Natural killer cell treated with Interleukin-12 subunit alpha and Interleukin-12 subunit beta and Interleukin-15 and Interleukin-18, amount 100 ng/mL, for 72 hours (primary cell): ENCODE data around the gene LRRC49. TPM values are rescaled to one million over a fixed set of nuclear protein-coding genes. Genes with fewer than 3 reads are reported as not detected.

Source experiments
- ATAC-seq, 2 donors: fragments of 150-1000 bp; cut with Tn5 transposase in 1 of 2; sonication (Bioruptor Pico), chemical (Tn5 transposase) in 1 of 2; 2 replicates each; pipeline ENCODE4 v1.10.0; 2021
- DNase-seq: peaks from one replicate; pipeline ENCODE4 v3.0.0; 2022; ENCODE audit warnings: low spot score
- H3K27ac Mint-ChIP-seq, 2 donors: 1 replicate in 1 of 2; 2 replicates in 1 of 2; pipeline ENCODE4 v1.8.0; 2022; ENCODE audit warnings: mixed read lengths in 2 of 2, mild to moderate bottlenecking in 1 of 2, moderate library complexity in 1 of 2
- H3K27me3 Mint-ChIP-seq, 2 donors: 1 replicate in 1 of 2; 2 replicates in 1 of 2; pipeline ENCODE4 v1.8.0; 2022; ENCODE audit warnings: mixed read lengths in 2 of 2
- H3K36me3 Mint-ChIP-seq: one replicate; pipeline ENCODE4 v1.8.0; 2022; ENCODE audit warnings: mixed read lengths
- H3K4me1 Mint-ChIP-seq, 2 donors: 1 replicate in 1 of 2; 2 replicates in 1 of 2; pipeline ENCODE4 v1.8.0; 2022; ENCODE audit warnings: low read depth in 2 of 2, mixed read lengths in 2 of 2, mild to moderate bottlenecking in 1 of 2
- H3K4me3 Mint-ChIP-seq: one replicate; pipeline ENCODE4 v1.8.0; 2022; ENCODE audit warnings: mixed read lengths
- H3K9me3 Mint-ChIP-seq: 2 replicates; pipeline ENCODE4 v1.8.0; 2022; ENCODE audit warnings: mixed read lengths
- total RNA-seq, 2 donors: library from RNA; stranded (reverse); gene quantifications; one replicate each; pipeline ENCODE4 v1.2.3, GENCODE V29; 2022

LRRC49 gene
- total RNA-seq, 2 donors from 2014 or later = 0.38 to 1.9 TPM

DNA sequence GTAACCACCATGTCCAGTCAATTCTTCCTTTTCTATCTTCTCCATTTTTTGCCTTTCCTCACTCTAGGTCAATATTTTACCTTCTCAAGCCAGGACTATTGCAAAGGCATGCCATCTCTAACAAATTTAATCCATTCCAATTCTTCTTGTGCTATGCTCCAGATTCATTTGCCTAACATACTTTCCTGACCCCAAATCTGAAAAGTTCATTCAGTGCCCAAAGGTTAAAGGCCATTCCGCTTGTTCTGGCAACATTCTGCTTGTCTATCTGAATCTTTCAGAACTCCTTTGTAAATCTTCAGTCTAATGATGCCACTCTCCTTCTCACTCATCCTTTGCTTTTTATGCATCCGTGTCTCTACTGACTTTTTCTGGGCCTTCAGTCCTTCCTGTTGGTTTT is 15.9 kb upstream of the LRRC49 start:
- ATAC-seq = no peak
- no peaks in the 10 kb centered on the region for H3K9me3 Mint-ChIP-seq
- DNase-seq = no peak
- no peak overlapping the region for H3K27ac Mint-ChIP-seq
- H3K4me3 Mint-ChIP-seq = no peak overlapping the region
- H3K36me3 Mint-ChIP-seq = no peaks in the 10 kb centered on the region
- no peaks in the 10 kb centered on the region for H3K4me1 Mint-ChIP-seq
- H3K27me3 Mint-ChIP-seq = peaks cover 43 to 70% of the 10 kb centered on the region in 2 donors

DNA sequence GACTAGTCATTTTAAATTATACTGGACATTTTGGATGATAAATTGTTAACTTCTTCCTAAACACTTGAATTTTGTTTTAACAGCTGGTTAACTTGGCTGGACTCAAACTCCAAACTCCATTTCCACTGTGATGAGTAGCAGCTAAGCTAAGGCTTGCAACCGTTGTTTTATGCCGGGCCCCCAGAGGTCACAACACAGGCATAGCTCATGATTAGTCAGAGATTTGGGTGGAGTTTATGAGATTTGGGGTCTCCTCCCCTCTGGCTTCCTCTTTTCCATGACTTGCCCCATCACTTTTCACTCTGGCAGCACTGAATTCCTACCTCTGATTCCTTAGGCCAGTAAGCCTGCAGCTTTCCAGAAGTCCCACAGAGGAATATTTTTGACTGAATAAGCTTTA is 13.2 kb upstream of the LRRC49 start:
- Mint-ChIP-seq H3K4me3 (no peak overlapping the region), H3K27me3 (peaks cover 32 to 67% of the 10 kb centered on the region in 2 donors), H3K4me1 (no peaks in the 10 kb centered on the region), H3K27ac (no peak overlapping the region), H3K9me3 (no peaks in the 10 kb centered on the region), H3K36me3 (no peaks in the 10 kb centered on the region)
- DNase-seq (no peak), ATAC-seq (no peak)

DNA sequence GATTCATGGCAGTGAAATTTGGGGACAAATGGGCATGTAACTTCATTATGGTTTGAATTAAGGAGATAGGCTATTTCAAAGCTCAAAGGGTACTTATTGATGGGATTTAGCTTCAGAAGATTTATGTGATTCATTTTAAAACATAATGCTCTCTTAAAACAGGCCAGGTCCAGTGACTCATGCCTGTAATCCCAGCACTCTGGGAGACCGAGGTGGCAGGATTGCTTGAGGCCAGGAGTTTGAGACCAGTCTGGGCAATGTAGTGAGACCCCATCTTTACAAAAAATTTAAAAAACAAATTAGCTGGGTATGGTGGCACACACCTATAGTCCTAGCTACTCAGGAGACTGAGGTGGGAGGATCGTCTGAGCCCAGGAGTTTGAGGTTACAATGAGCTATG is 11.8 kb upstream of the LRRC49 start:
- H3K9me3 Mint-ChIP-seq = no peaks in the 10 kb centered on the region
- H3K36me3 Mint-ChIP-seq = no peaks in the 10 kb centered on the region
- H3K4me3 Mint-ChIP-seq = no peak overlapping the region
- H3K4me1 Mint-ChIP-seq = no peaks in the 10 kb centered on the region
- DNase-seq = no peak
- H3K27ac Mint-ChIP-seq = no peak overlapping the region
- ATAC-seq = no peak
- H3K27me3 Mint-ChIP-seq = peaks cover 30 to 65% of the 10 kb centered on the region in 2 donors

DNA sequence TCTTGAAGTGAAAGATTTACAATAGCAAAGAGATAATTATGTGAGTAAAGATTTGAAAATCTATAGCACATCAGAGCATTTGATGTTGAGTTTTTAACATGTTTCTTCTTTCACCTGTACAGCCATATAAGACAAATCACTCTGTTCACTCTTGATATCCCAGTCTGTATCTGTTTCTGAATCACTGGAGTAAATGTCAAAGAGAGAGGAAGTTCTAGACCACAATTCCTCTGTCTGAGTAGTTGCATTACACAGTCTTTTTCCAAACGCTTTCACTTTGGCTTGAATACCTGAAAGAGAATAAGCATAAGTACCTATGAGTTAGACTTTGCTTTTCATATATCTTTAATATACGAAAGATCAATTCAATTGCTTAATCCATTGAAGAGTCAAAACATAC is 10.3 kb upstream of the LRRC49 start:
- Mint-ChIP-seq H3K27me3 (peaks cover 20 to 50% of the 10 kb centered on the region in 2 donors), H3K4me3 (no peak overlapping the region), H3K27ac (no peak overlapping the region), H3K9me3 (no peaks in the 10 kb centered on the region), H3K4me1 (no peaks in the 10 kb centered on the region), H3K36me3 (no peaks in the 10 kb centered on the region)
- no peak for ATAC-seq
- no peak for DNase-seq

DNA sequence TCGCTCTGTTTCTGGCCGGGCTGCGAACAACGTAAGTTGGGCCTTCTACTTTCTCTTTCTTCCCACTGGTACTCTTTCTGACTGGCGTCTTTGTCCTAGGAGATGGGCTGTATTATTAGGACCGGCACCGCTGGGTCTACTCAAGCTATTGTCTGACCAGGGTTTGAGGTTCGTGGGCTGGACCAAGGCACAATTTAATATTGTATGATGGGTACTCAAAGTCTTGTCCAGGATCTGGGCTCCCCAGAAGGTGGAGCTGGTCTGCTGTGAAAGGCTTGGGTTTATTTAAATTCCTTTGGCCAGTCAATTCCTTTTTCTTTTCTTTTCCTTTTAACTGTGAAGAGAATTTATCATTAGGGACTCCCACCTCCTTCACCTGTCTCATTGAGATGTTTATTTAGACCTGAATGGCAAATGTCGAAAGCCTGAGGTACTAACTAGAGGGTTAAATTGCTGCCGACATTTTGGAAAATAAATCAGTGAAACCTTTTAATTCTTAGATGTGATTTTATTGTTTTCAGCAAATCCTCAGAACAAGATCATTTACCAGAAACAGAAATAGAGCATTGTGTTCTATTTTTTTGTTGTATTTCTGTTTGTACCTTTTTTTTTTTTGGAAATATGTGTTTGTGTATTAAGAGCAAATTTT is 410 bp downstream of the LRRC49 start:
- peak in 1 of 2 donors; percentile 21 for ATAC-seq

DNA sequence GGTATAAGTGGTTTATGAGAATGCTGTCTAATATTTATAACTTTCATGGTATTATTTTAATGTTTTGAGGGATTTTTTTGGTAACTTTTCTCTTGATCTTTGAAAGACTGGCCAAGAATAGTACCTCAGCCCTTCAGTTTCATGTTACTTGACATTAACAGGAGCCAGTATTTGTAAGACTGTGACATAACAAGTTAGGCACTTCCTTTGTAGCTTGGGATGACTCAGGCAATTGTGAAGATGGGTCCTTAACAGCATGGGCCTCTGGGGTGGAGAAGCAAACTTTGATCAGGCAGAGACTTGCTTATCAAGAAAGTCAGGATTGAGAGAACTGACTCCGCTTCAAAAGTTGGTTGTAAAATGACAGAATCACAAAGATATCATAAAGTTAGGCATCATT is 9.5 kb downstream of the LRRC49 start:
- no peaks in the 10 kb centered on the region for H3K9me3 Mint-ChIP-seq
- DNase-seq = no peak

More for the DNA sequence above, 410 bp downstream of the LRRC49 start:
- Mint-ChIP-seq H3K36me3 (no peaks in the 10 kb centered on the region), H3K27ac (peak overlapping the region; percentile 69 to 78), H3K4me1 (peaks cover 15 to 17% of the 10 kb centered on the region in 2 donors), H3K27me3 (peaks cover 26 to 36% of the 10 kb centered on the region in 2 donors), H3K9me3 (no peaks in the 10 kb centered on the region), H3K4me3 (peak overlapping the region; percentile 91)
- no peak for DNase-seq

DNA sequence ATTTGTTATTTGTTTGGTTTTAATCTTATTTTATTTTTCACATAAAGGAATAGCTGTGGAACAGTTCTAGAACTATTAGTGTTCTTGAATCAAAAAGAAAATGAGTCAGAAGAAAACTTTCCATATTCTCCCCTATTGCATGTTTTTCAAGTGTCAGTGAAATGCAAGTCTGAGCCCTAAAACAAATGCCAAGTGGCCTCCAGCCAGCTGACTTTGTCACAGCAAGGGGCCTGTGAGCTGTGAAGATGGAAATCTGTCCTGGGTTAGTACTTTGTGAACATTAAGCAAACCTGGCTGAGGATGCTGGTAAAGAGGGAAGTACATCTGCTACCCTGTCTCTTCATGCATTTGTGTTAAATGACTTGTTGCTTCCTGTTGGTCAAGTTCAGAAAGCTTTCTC is 14.2 kb downstream of the LRRC49 start:
- no peak overlapping the region for H3K27ac Mint-ChIP-seq
- peaks cover 11% of the 10 kb centered on the region for H3K36me3 Mint-ChIP-seq
- ATAC-seq = no peak
- DNase-seq = no peak
- no peak overlapping the region for H3K4me3 Mint-ChIP-seq
- H3K27me3 Mint-ChIP-seq = peaks cover 12 to 38% of the 10 kb centered on the region in 2 donors
- H3K9me3 Mint-ChIP-seq = peaks cover 6% of the 10 kb centered on the region
- H3K4me1 Mint-ChIP-seq = no peaks in the 10 kb centered on the region

More for the DNA sequence above, 9.5 kb downstream of the LRRC49 start:
- ATAC-seq = no peak
- Mint-ChIP-seq H3K27me3 (peaks cover 10 to 47% of the 10 kb centered on the region in 2 donors), H3K4me3 (no peak overlapping the region), H3K27ac (no peak overlapping the region), H3K36me3 (no peaks in the 10 kb centered on the region), H3K4me1 (no peaks in the 10 kb centered on the region)

DNA sequence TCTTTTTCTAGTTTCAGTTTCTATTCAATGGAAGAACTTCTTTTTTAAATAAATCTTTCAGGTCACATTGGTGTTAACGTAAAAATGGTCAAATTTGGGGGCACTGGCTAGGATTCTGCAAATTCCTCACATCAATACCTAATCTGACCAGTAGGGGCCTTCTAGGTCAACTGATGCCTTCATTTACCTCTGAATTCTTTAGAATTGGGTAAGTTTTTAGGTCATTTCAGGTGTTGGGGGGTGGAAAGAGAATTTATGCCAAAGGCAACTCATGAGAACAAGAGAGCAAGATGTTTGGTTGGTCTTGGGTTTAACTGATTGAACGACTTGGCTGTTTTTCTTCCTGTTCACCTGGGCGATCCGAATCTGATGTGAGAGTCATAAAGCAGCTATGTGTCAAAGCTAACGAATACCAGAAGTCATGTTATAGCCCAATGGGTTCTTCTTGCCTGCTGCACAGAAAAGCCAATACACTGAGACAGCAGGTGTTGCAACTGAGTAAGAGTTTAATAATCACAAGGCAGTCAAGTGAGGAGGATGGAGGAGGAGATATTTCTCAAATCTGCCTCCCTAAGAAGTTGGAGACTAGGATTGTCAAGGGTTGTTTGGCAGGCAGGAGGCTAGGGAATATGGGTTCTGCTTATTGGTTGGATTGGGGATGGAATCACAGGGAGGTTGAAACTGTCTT is 15.3 kb downstream of the LRRC49 start:
- no peak for DNase-seq
- no peak overlapping the region for H3K27ac Mint-ChIP-seq
- no peaks in the 10 kb centered on the region for H3K4me1 Mint-ChIP-seq
- peaks cover 11% of the 10 kb centered on the region for H3K36me3 Mint-ChIP-seq
- no peak overlapping the region for H3K4me3 Mint-ChIP-seq
- H3K9me3 Mint-ChIP-seq = peaks cover 6% of the 10 kb centered on the region
- H3K27me3 Mint-ChIP-seq = peaks cover 12 to 37% of the 10 kb centered on the region in 2 donors
- ATAC-seq = no peak

DNA sequence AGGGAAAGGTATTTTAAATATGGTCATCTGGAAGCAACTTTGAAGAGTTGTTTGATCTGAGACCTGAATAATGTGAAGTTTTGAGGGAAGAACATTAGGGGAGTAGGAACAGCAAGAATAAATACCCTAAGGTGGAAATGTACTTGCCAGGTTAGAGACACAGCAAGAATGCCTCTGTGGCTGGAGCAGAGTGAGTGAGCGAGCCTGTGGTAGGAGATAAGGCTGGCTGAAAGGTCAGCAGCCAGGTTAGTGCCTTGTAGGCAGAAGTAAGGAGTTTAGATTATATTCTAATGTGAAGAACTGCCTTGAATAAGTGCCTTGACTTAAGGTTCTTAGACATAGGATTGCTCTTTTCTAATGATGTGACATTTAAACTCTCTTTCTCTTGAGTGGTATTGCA is 18.3 kb downstream of the LRRC49 start:
- DNase-seq (no peak), ATAC-seq (no peak)
- peaks cover 18 to 54% of the 10 kb centered on the region in 2 donors for H3K27me3 Mint-ChIP-seq
- no peaks in the 10 kb centered on the region for H3K4me1 Mint-ChIP-seq
- peaks cover 6% of the 10 kb centered on the region for H3K9me3 Mint-ChIP-seq
- no peak overlapping the region for H3K27ac Mint-ChIP-seq
- peaks cover 11% of the 10 kb centered on the region for H3K36me3 Mint-ChIP-seq
- no peak overlapping the region for H3K4me3 Mint-ChIP-seq

DNA sequence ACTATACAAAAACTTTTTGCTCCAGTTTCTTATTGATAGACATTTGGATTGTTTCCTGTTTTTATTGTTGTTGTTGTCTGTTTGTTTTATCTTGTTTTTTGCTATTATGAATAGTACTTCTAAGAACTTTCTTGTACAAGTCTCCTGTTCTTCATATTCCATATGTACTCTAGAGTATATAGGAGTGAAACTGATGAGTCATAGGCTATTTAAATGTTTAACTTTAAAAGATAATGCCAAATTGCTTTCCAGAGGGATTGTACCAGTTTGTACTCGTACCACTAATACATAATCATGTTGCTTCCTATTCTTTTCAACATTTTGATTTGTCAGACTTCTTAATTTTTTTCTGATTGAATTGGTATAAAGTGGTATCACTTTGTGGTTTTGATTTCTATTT is 19.6 kb downstream of the LRRC49 start:
- no peak for DNase-seq
- peaks cover 6% of the 10 kb centered on the region for H3K9me3 Mint-ChIP-seq
- peaks cover 16 to 47% of the 10 kb centered on the region in 2 donors for H3K27me3 Mint-ChIP-seq
- H3K4me3 Mint-ChIP-seq = no peak overlapping the region
- peaks cover 11% of the 10 kb centered on the region for H3K36me3 Mint-ChIP-seq
- ATAC-seq = no peak
- no peak overlapping the region for H3K27ac Mint-ChIP-seq
- no peaks in the 10 kb centered on the region for H3K4me1 Mint-ChIP-seq

DNA sequence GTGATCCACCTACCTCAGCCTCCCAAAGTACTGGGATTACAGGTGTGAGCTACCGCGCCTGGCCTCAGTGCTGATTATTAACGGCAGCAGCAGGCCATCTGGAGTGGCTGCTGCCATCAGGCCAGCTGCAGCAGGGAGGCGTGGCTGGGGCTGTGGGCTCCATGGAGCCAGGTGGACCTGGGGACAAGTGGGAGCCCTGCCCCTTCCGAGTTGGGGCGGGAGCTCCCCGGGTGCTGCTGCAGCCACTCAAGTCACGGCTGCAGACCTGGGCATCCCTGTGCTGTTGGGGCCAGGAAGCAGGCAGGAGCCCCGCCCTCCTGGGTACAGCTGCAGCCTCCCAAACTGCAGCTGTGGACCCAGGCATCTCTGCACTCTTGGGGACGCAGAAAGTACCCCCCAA is 23.9 kb downstream of the LRRC49 start:
- ATAC-seq (peak; percentile 9 to 32), DNase-seq (no peak)
- Mint-ChIP-seq H3K4me1 (no peaks in the 10 kb centered on the region), H3K36me3 (no peaks in the 10 kb centered on the region), H3K4me3 (no peak overlapping the region), H3K27me3 (peaks cover 18 to 54% of the 10 kb centered on the region in 2 donors), H3K9me3 (no peaks in the 10 kb centered on the region), H3K27ac (no peak overlapping the region)

DNA sequence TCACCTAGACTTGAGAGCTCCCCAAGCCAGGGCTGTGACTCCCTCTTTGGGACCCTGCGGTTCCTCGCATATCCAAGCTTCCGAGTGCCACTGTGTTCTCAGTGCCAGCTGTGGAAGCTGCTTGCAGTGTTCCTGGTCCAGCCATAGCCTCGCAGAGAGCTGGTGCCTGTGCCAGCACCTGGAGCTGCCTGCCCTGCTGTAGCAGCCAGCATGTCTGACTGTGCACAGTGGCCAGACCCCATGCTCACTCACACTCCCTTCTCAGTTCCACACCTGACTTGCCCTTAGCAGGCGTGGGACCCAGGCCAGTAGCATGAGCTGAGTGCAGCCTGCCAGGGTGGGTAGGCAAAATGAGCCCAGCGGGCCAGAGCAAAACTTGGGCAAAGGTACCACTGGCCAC is 25.3 kb downstream of the LRRC49 start:
- no peak overlapping the region for H3K4me3 Mint-ChIP-seq
- DNase-seq (no peak), ATAC-seq (no peak)
- peaks cover 4% of the 10 kb centered on the region for H3K36me3 Mint-ChIP-seq
- no peaks in the 10 kb centered on the region for H3K4me1 Mint-ChIP-seq
- no peak overlapping the region for H3K27ac Mint-ChIP-seq
- peaks cover 23 to 59% of the 10 kb centered on the region in 2 donors for H3K27me3 Mint-ChIP-seq
- peaks cover 4% of the 10 kb centered on the region for H3K9me3 Mint-ChIP-seq

DNA sequence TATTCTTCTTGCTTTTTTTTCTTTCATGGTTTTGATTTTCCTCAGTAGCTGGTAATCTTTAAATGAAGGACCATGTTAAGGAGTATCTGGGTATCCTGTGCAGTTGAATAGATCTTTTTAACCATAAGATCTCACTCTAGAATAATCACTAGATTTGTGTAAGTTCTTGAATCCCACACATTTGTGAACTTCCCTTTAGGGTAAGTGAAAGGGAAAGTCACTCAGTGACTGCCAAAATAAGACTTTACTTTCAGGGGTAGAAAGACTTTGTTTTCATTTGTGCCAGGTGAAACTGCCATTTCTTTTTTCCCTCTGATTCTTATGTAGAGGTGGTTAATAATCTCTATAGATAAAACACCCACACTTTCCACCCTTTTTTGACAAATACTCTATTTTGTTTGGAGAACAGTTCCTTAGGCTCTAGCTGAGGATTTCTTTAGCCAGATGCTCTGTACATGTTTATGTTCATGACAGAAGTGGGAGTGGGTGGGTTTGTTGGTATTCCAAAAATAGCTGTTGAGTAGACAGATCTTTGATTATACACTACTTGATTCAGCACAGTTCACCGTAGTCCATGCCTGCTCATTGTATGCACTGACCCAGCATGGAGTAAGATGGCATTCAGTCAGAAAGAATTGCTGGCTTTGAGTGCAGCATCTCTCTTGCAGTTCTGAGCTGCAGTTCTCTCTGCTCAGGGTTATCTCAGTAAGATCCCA is 28.5 kb downstream of the LRRC49 start:
- Mint-ChIP-seq H3K27ac (no peak overlapping the region), H3K9me3 (peaks cover 4% of the 10 kb centered on the region), H3K27me3 (peaks cover 25 to 59% of the 10 kb centered on the region in 2 donors), H3K36me3 (peaks cover 4% of the 10 kb centered on the region), H3K4me3 (no peak overlapping the region), H3K4me1 (no peaks in the 10 kb centered on the region)
- DNase-seq (no peak), ATAC-seq (no peak)

DNA sequence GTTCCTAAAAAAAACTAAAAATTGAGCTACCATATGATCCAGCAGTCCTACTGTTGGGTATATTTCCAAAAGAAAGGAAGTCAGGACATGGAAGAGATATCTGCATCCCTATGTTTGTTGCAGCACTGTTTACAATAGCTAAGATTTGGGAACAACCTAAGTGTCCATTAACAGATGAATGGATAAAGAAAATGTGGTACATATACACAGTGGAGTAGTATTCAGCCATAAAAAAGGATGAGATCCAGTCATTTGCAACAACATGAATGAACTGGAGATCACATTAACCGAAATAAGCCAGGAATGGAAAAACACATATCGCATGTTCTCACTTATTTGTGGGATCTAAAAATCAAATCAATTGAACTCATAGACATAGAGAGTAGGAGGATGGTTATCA is 29.5 kb downstream of the LRRC49 start:
- H3K36me3 Mint-ChIP-seq = peaks cover 4% of the 10 kb centered on the region
- H3K4me3 Mint-ChIP-seq = no peak overlapping the region
- H3K9me3 Mint-ChIP-seq = peaks cover 4% of the 10 kb centered on the region
- H3K27ac Mint-ChIP-seq = no peak overlapping the region
- DNase-seq = no peak
- no peaks in the 10 kb centered on the region for H3K4me1 Mint-ChIP-seq
- ATAC-seq = no peak
- H3K27me3 Mint-ChIP-seq = peaks cover 25 to 59% of the 10 kb centered on the region in 2 donors
